A549 (cell line): ENCODE measurements around the gene OXT.

Source experiments
- CTCF ChIP-seq: fragments of >200 bp; sonication (Bioruptor Twin); formaldehyde crosslinking; IDR thresholded peaks from 3 replicates; pipeline ENCODE4 v1.5.1; 2016
- ELK1 ChIP-seq: fragments of 150-350 bp; IDR thresholded peaks from 2 replicates; pipeline ENCODE4 v1.6.1; 2014; ENCODE audit warnings: low read depth, mild to moderate bottlenecking, low read length
- KDM5A ChIP-seq: fragments of 200-600 bp; sonication (generic); IDR thresholded peaks from 2 replicates; pipeline ENCODE4 v1.6.1; 2016; ENCODE audit warnings: antibody characterized with exemption, mild to moderate bottlenecking
- MAZ ChIP-seq: fragments of 150-350 bp; IDR thresholded peaks from 2 replicates; pipeline ENCODE4 v1.6.1; 2014; ENCODE audit warnings: antibody characterized with exemption, low read depth, low read length, borderline replicate concordance
- PBX3 ChIP-seq: IDR thresholded peaks from 2 replicates; pipeline ENCODE4 v1.6.1; 2012
- POLR2A ChIP-seq: IDR thresholded peaks from 2 replicates; pipeline ENCODE4 v1.6.1; 2012; ENCODE audit warnings: mild to moderate bottlenecking, low read length
- POLR2AphosphoS2 ChIP-seq: conservative IDR thresholded peaks from 2 replicates; pipeline ENCODE4 v1.6.1; 2012; ENCODE audit warnings: low read length, improper control_type of control experiment, inconsistent platforms
- REST ChIP-seq: fragments of 200-600 bp; sonication (generic); IDR thresholded peaks from 2 replicates; pipeline ENCODE4 v1.6.1; 2016; ENCODE audit warnings: antibody characterized with exemption, mild to moderate bottlenecking, moderate library complexity

GRCh38 chr20:3071610-3072529 lies at the start of gene OXT:
- TF ChIP-seq KDM5A (no peak), POLR2A (no peak), CTCF (no peak), REST (no peak), POLR2AphosphoS2 (no peak), MAZ (no peak), ELK1 (no peak), PBX3 (no peak)
